IgD-negative memory B cell (primary cell): Measurements from ENCODE around the gene CMTM1. TPM values are rescaled to one million over a fixed set of nuclear protein-coding genes. Genes with fewer than 3 reads are reported as not detected.

Experiments
- H3K27ac Mint-ChIP-seq, 3 donors: one replicate each; pipeline ENCODE4 v1.8.0; 2020 to 2022; ENCODE audit warnings: mild to moderate bottlenecking in 3 of 3, mixed read lengths in 3 of 3, moderate library complexity in 1 of 3
- H3K27me3 Mint-ChIP-seq: one replicate; pipeline ENCODE4 v1.8.0; 2021; ENCODE audit warnings: mixed read lengths
- H3K36me3 Mint-ChIP-seq: one replicate; pipeline ENCODE4 v1.8.0; 2020; ENCODE audit warnings: mild to moderate bottlenecking, mixed read lengths
- H3K4me1 Mint-ChIP-seq, 3 donors: one replicate each; pipeline ENCODE4 v1.8.0; 2020 to 2022; ENCODE audit warnings: mixed read lengths in 3 of 3, mild to moderate bottlenecking in 1 of 3
- H3K4me3 Mint-ChIP-seq, 4 donors: one replicate each; pipeline ENCODE4 v1.8.0; 2020 to 2022; ENCODE audit warnings: mild to moderate bottlenecking in 4 of 4, mixed read lengths in 4 of 4, moderate library complexity in 3 of 4
- H3K9me3 Mint-ChIP-seq, 3 donors: one replicate each; pipeline ENCODE4 v1.8.0; 2020 to 2021; ENCODE audit warnings: mixed read lengths in 3 of 3, mild to moderate bottlenecking in 1 of 3
- polyA plus RNA-seq: library from polyadenylated mRNA; unstranded; fragments of 300-500 nt; fragmentation: Illumina TruSeq; gene quantifications from one replicate; pipeline ENCODE4 v1.2.3, GENCODE V29; 2021

The CMTM1 gene
- polyA plus RNA-seq, 1 donor from 2014 or later: not detected

DNA sequence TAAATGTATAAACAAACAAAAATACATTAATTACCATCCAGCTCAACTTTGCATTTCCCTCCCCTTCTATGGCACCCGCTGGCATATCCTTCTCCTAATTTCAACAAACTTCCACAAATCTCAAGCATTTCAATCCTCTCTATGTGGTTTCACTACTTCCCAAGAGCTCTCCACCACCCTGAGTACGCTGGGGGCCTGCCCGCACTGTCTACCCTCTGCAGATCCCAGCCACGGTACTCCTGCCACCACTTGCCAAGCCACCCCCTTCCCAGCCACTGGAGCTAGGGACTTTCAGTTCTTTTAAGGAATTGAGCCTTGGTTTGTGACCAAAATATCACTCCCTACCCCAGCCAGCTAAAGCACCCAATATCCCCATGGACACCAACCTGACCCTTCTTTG, 18.2 kb upstream of the CMTM1 start:
- H3K27me3 Mint-ChIP-seq: no peaks in the 10 kb centered on the region
- peaks cover 55 to 72% (median 67%) of the 10 kb centered on the region in 3 donors for H3K4me1 Mint-ChIP-seq
- H3K9me3 Mint-ChIP-seq: no peaks in the 10 kb centered on the region
- H3K36me3 Mint-ChIP-seq: no peaks in the 10 kb centered on the region
- peak overlapping the region in 3 of 4 donors; percentile 15 to 53 (median 28) for H3K4me3 Mint-ChIP-seq
- peak overlapping the region in 2 of 3 donors; percentile 46 to 70 for H3K27ac Mint-ChIP-seq

DNA sequence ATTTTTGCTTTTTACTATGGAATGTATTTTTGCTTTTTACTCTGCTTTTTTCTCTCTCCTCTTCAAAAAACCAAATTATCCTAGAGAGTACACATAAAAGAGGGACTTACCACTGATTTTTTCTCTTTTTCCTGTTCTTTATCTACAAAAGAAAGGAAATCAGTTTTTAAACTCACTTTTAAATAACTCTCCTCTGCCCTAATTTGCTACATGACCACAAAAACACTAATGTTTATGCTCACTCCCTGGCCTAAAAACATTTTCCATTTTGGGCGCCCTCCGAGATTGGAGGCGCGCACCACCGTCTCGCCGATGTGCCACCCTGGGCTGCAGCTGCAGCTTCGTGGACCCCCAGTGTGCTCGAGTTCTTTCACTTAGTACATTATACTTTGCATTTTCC, 17.4 kb upstream of the CMTM1 start:
- no peaks in the 10 kb centered on the region for H3K36me3 Mint-ChIP-seq
- peak overlapping the region; percentile 23 to 80 (median 66) for H3K4me3 Mint-ChIP-seq
- H3K4me1 Mint-ChIP-seq: peaks cover 54 to 75% (median 71%) of the 10 kb centered on the region in 3 donors

DNA sequence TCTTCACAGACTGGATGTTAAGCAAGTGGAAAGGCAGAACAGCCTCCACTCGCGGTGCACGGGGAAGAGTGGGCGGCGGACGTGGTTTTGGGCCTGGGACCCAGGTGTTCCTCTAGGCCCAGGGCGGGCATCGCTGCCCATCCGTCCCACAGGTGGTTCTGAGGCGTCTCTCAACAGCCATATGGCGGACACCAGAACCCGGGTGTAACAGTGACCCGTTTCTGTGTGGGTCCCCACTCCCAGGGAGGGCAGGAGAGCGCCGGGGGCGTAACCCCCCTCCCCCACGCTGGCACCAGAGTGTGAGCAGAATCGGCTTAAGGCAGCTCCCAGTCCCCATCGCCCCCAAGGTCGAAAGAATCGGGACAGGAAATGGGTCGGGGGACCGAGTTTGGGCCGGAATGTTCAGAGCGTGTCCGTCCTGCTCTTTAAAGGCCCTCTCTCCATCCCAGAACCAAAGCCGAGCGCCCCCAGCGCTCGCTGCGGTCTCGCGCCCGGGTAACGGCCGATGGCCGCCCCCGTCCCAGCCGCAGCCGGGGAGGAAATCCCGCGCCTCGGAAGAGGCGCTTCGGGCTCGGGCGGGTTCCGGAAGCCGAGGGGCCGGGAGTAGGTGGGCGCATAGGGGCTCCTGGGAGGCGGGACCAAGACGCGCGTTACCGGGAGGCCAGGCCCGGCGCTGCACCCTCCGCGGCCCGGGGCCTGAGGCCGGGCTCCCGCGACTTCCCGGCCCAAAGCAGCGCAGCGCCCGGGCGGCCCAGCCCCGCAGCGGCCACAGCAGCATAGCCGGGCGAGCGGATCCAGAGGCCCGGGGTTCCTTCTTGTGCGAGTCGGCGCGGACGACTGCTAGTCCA, 16.7 kb upstream of the CMTM1 start, which contains the start of gene TK2:
TK2 (minus strand) TSS at position 839 of the 848 bp plus-strand sequence; CDS start at position 778, 61 bp downstream.
- Mint-ChIP-seq H3K9me3 (no peaks in the 10 kb centered on the region), H3K27ac (peak within 1 kb of the TSS; percentile 82 to 93 (median 87)), H3K4me1 (peaks cover 52 to 74% (median 70%) of the 10 kb centered on the region in 3 donors)

More for the DNA sequence above, 17.4 kb upstream of the CMTM1 start:
- peak overlapping the region; percentile 70 to 87 (median 75) for H3K27ac Mint-ChIP-seq
- no peaks in the 10 kb centered on the region for H3K27me3 Mint-ChIP-seq
- no peaks in the 10 kb centered on the region for H3K9me3 Mint-ChIP-seq

DNA sequence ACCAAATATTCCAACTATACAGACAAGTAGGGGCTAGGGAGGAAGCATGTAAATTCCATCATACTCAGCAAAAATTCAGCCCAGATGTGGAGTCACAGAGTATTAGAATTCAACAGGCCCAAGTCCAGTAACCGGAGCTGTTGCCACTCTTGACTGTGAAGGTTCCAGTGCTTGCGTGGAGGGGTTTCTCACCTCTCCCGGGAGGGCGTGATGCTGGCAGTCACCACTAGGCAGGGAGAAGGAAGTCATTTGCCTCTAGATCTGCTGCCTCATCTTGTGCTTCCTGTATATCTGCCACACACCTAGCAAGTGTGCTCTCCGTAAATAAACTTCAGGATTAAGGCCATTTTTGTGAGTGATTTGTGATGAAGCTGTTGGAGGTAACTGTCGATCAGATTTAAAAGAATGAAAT, 14.9 kb upstream of the CMTM1 start:
- Mint-ChIP-seq H3K4me1 (peaks cover 50 to 79% (median 71%) of the 10 kb centered on the region in 3 donors), H3K27ac (peak overlapping the region; percentile 93 to 99 (median 98)), H3K36me3 (peaks cover 6% of the 10 kb centered on the region), H3K9me3 (no peaks in the 10 kb centered on the region), H3K27me3 (no peaks in the 10 kb centered on the region), H3K4me3 (peak overlapping the region; percentile 89 to 99 (median 98))

More for the DNA sequence above, 16.7 kb upstream of the CMTM1 start, which contains the start of gene TK2:
- Mint-ChIP-seq H3K27me3 (no peaks in the 10 kb centered on the region), H3K36me3 (peaks cover 2% of the 10 kb centered on the region), H3K4me3 (peak within 1 kb of the TSS; percentile 78 to 97 (median 90))

DNA sequence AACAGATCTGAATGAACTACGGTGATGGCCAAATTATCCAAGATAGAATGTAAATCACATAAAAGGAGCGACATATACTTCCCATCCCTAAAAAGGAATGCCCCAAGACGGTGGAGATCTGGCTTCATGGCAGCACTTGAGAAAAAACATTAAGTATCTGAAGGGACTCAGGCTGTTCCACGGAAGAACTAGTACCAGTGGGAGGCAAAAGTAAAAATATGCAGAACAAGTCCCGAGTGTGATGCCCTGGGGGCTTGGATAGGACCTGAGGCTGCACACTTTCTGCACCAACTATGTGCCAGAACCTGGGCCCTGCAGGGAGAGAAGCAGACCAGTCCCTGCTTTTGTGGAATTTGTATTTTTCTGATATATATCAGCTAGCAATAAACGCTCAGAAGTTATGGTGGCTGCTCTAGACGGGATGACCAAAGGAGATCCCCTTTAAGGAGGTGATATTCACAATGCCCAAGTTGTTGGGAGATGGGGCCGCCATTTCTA, 14.4 kb upstream of the CMTM1 start:
- H3K9me3 Mint-ChIP-seq: no peaks in the 10 kb centered on the region
- H3K27me3 Mint-ChIP-seq: no peaks in the 10 kb centered on the region
- peak overlapping the region; percentile 89 to 99 (median 98) for H3K4me3 Mint-ChIP-seq
- H3K36me3 Mint-ChIP-seq: peaks cover 6% of the 10 kb centered on the region
- peak overlapping the region; percentile 93 to 99 (median 98) for H3K27ac Mint-ChIP-seq
- H3K4me1 Mint-ChIP-seq: peaks cover 50 to 75% (median 68%) of the 10 kb centered on the region in 3 donors

DNA sequence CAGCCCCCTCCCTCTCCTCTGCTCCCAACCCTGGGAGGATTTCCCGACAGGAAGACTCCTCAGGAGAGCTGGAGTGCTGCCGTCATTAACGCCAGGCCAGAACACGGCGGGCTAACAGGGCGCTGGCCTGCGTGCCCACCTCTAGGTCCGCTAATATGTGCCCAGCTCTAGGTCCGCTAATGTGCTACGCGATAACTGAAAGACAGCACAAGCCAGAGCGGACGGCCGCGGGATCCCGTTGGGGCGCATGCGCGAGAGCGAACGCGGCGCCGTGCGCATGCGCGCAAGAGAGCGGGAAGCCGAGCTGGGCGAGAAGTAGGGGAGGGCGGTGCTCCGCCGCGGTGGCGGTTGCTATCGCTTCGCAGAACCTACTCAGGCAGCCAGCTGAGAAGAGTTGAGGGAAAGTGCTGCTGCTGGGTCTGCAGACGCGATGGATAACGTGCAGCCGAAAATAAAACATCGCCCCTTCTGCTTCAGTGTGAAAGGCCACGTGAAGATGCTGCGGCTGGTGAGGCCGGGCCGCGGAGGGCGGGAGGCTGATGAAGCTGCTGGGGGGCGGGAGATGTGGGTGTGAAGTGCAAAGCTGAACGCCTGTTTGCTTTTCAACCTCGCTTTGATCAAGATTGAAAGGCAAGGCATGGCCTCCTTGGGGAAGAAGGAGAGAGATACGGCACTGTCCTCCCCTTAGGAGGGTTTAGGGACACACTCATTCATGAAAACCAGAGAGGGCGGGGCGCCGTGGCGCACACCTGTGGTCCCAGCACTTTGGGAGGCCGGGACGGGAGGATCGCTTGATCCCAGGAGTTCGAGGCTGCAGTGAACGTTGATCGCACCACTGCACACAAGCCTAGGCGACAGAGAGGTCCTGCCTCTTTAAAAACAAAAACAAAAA, 13.7 kb upstream of the CMTM1 start, which contains the start of gene CKLF:
CKLF (plus strand) TSS at position 291 of the 892 bp plus-strand sequence; CDS start at position 431, 140 bp downstream.
- no peaks in the 10 kb centered on the region for H3K9me3 Mint-ChIP-seq
- H3K27ac Mint-ChIP-seq: peak within 1 kb of the TSS; percentile 93 to 99 (median 98)
- no peaks in the 10 kb centered on the region for H3K27me3 Mint-ChIP-seq
- H3K36me3 Mint-ChIP-seq: peaks cover 8% of the 10 kb centered on the region
- peak within 1 kb of the TSS; percentile 89 to 99 (median 98) for H3K4me3 Mint-ChIP-seq
- H3K4me1 Mint-ChIP-seq: peaks cover 45 to 71% (median 61%) of the 10 kb centered on the region in 3 donors

DNA sequence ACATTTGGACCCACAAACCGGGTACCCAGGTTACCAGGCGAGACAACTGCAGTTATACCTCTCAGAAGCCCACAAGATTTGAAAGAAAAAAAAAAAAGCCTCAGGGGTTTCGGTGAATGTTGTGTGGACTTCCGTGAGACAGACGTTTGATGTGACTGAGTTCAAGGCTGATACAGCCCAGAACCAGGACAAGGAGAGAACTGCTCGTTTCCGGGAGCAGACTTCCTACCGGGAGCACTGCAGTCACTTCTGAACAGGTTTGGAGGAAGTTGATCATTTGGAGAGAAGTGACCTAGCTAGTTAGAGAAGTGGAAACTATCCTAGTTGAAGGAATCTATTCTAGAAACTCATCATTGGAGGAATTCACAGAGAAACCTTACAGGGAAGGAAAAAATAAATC, 13.0 kb upstream of the CMTM1 start:
- Mint-ChIP-seq H3K4me3 (peak overlapping the region; percentile 89 to 99 (median 98)), H3K4me1 (peaks cover 43 to 67% (median 54%) of the 10 kb centered on the region in 3 donors), H3K9me3 (no peaks in the 10 kb centered on the region), H3K36me3 (peaks cover 11% of the 10 kb centered on the region), H3K27ac (peak overlapping the region; percentile 60 to 93 (median 84)), H3K27me3 (no peaks in the 10 kb centered on the region)

DNA sequence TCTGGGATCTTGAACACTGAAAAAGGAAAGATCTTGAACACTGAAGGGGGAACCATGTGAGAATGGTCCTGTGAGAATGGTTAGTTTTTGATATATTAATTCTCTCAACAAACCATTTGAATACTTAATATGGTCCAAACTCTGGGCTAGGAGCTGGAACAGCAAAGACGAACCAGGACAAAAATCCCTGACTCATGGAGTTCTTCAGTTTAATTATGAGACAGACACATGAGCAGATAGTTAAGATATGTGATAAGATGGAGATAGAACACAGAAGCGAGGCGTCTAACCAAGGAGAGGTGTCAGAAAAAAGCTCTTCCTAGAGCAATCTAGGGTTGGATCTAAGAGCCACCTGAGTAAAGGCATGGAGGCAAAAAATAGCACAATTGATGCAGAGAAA, 12.2 kb upstream of the CMTM1 start:
- peaks cover 39 to 59% (median 46%) of the 10 kb centered on the region in 3 donors for H3K4me1 Mint-ChIP-seq
- H3K36me3 Mint-ChIP-seq: peaks cover 13% of the 10 kb centered on the region
- peak overlapping the region in 3 of 4 donors; percentile 5 to 98 (median 89) for H3K4me3 Mint-ChIP-seq
- H3K9me3 Mint-ChIP-seq: no peaks in the 10 kb centered on the region
- peak overlapping the region in 1 of 3 donors; percentile 40 for H3K27ac Mint-ChIP-seq
- H3K27me3 Mint-ChIP-seq: no peaks in the 10 kb centered on the region

DNA sequence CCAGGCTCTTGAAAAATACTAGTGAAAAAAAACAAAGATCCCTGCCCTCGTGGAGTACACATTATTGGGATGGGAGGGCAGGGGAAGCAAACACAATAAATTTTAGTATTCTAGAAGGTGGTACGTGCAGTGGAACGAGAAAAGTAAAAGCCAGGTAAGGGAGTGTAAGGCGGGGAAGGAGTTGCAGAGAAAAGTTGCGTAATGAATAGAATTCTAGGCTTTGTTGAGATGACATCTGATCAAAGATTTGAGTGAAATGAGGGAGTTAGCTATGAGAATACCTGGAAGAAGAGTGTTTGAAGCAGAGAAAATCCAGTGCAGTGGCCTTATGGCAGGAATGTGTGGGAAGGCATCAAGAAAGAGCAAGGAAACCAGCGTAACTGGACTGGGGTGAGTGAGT, 11.7 kb upstream of the CMTM1 start:
- Mint-ChIP-seq H3K27ac (peak overlapping the region in 2 of 3 donors; percentile 40 to 86), H3K36me3 (peaks cover 13% of the 10 kb centered on the region), H3K9me3 (no peaks in the 10 kb centered on the region), H3K4me3 (peak overlapping the region in 3 of 4 donors; percentile 5 to 89 (median 78)), H3K4me1 (peaks cover 36 to 57% (median 43%) of the 10 kb centered on the region in 3 donors), H3K27me3 (no peaks in the 10 kb centered on the region)

DNA sequence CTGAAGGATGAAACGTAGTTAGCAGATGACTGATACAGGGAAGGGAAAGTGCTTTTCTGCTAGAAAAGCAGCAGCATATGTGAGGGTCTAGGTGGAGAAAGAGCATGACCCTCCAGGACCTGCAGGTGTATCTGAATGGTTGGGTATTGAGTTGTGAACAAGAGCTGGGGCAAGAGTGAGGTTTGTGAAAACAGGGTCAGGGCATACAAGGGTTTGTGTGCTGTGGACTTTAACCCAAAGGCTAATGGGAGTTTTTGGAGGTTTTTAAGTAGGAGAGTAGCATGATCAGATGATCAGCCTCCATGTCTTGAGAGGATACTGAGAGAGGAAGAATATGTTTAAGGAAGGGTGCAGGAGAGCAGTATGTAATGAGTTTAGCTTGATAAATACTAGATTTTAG, 6.1 kb upstream of the CMTM1 start:
- Mint-ChIP-seq H3K9me3 (no peaks in the 10 kb centered on the region), H3K4me3 (no peak overlapping the region), H3K4me1 (peaks cover 17 to 34% (median 23%) of the 10 kb centered on the region in 3 donors), H3K27ac (no peak overlapping the region), H3K27me3 (no peaks in the 10 kb centered on the region), H3K36me3 (peaks cover 9% of the 10 kb centered on the region)

DNA sequence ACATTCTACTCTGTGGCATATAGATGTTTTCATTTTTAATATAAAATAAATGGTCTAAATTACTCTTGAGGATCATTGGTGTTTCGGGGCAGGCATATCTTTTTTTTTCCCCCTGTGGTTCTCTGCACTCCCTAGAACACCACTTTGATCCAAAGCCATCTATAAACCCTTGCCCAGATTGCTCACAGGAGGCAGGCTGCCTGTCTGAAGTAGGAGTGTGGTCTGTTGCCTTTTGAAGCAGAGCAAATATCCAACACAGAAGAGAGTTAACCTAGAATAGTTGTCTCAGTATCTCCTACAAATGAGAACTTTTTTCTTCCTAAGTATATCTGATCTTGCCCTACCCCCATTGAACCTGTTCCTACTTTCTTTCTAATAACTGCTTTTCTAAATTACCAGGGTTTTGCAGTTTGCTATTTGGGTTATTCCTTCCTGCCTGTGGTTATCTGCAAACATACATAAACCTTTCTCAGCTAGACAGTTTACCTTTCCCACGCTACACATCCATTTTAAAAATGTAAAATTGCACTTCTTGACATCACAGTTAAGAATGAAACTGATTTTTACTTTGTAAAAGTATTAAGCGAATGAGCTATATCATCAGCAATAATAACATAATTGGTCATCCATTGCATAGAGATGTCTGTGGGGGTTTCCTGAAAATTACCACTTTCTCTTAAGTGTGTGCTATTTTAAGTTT, 4.7 kb upstream of the CMTM1 start:
- Mint-ChIP-seq H3K27me3 (no peaks in the 10 kb centered on the region), H3K9me3 (no peaks in the 10 kb centered on the region), H3K4me3 (peak overlapping the region in 1 of 4 donors; percentile 24), H3K4me1 (peaks cover 9 to 21% (median 15%) of the 10 kb centered on the region in 3 donors), H3K36me3 (peaks cover 8% of the 10 kb centered on the region), H3K27ac (peak overlapping the region in 2 of 3 donors; percentile 5 to 17)

DNA sequence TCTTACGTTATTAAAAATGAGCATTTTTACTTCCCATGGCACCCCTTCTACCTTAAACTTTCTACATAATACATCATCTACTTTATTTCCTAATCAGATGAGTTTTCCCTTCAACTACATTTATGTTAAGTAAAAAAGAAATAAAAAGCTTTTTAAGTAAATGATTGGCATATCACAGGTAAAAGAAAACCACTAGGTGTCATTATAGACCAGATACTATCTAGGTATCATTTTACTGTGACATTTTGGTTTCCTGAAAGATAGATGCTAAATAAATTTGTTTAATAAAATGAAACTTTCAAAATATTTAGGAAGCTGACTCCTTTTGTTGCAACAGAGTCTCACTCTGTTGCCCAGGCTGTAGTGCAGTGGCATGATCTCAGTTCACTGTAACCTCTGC, 3.8 kb upstream of the CMTM1 start:
- H3K27me3 Mint-ChIP-seq: no peaks in the 10 kb centered on the region
- peaks cover 0 to 1% (median 0%) of the 10 kb centered on the region in 3 donors for H3K9me3 Mint-ChIP-seq
- H3K4me3 Mint-ChIP-seq: no peak overlapping the region
- no peak overlapping the region for H3K27ac Mint-ChIP-seq
- peaks cover 8% of the 10 kb centered on the region for H3K36me3 Mint-ChIP-seq
- H3K4me1 Mint-ChIP-seq: peaks cover 9 to 21% (median 15%) of the 10 kb centered on the region in 3 donors

DNA sequence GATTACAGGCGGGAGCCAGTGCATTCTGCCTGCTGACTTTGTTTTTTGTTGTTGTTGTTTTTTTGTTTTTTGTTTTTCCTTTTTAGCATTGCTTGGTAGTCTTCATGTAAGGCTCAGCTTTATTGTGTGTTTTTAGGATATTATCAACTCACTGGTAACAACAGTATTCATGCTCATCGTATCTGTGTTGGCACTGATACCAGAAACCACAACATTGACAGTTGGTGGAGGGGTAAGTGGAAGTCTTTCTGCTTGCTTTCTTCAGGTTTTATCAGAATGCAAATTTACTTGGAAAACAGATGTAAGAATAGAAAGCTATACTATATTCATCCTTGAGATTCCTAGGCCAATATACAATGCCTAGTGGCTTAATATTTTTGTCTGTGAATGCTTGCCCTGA, 3.3 kb upstream of the CMTM1 start:
- Mint-ChIP-seq H3K4me1 (peaks cover 9 to 17% (median 15%) of the 10 kb centered on the region in 3 donors), H3K27me3 (no peaks in the 10 kb centered on the region), H3K27ac (no peak overlapping the region), H3K9me3 (peaks cover 0 to 1% (median 0%) of the 10 kb centered on the region in 3 donors), H3K36me3 (peaks cover 7% of the 10 kb centered on the region), H3K4me3 (no peak overlapping the region)
